B cell (primary cell): Measurements from ENCODE around the gene TEKT1. TPM values are rescaled to one million over a fixed set of nuclear protein-coding genes. Genes with fewer than 3 reads are reported as not detected.
A peak's percentile ranks its signal among the peaks of the same experiment; 100 is the strongest.

Experiments
- ATAC-seq: fragments of 200-7000 bp; cut with Tn5 transposase; one replicate; pipeline ENCODE4 v1.10.0; 2021; ENCODE audit warnings: low read depth, mild to moderate bottlenecking, moderate number of reproducible peaks, moderate library complexity
- CTCF ChIA-PET: fragments of 350-600 bp; sonication (Branson Sonifier 250); formaldehyde crosslinking; loops from one replicate; lab custom pipeline; 2021; ENCODE audit warnings: antibody characterized with exemption, inconsistent platforms; lab: Charles Lee
- POLR2A ChIA-PET: fragments of 350-600 bp; sonication (Branson Sonifier 250); formaldehyde crosslinking; loops from one replicate; lab custom pipeline; 2021; ENCODE audit warnings: antibody characterized with exemption; lab: Charles Lee
- DNase-seq: peaks from one replicate; pipeline ENCODE4 v3.0.0; 2013
- H2AFZ ChIP-seq: 2 replicates; pipeline ENCODE4 v1.6.1; 2012; ENCODE audit warnings: mild to moderate bottlenecking, low read depth, low read length; ENCODE audit not compliant: insufficient read depth, poor library complexity, severe bottlenecking
- H3K27ac ChIP-seq, 2 donors: 1 replicate in 1 of 2; 2 replicates in 1 of 2; pipeline ENCODE4 v1.5.1; 2012 to 2013; ENCODE audit warnings: low read length in 2 of 2, mild to moderate bottlenecking in 2 of 2, moderate library complexity in 1 of 2
- H3K27me3 ChIP-seq, 4 experiments: fragments of 200-600 bp in 1 of 4; sonication (generic) in 1 of 4; replicated peaks in 1 of 4; 1 replicate in 2 of 4; 2 replicates in 2 of 4; pipeline versions ENCODE4 v1.6.1 to v1.7.0; 2013 to 2016; ENCODE audit warnings: low read length in 3 of 4, mild to moderate bottlenecking in 2 of 4, mixed read lengths in 1 of 4, moderate library complexity in 1 of 4; ENCODE audit not compliant: insufficient read depth in 4 of 4, control insufficient read depth in 3 of 4; ENCODE audit errors: control extremely low read depth in 1 of 4
- H3K36me3 ChIP-seq, 2 experiments: replicated peaks in 1 of 2; 1 replicate in 1 of 2; 2 replicates in 1 of 2; pipeline versions ENCODE4 v1.6.1 to v1.7.1; 2013; ENCODE audit warnings: low read length in 1 of 2; ENCODE audit not compliant: insufficient read depth in 2 of 2, control insufficient read depth in 1 of 2; ENCODE audit errors: control extremely low read depth in 1 of 2, extremely low read depth in 1 of 2
- H3K4me1 ChIP-seq, 2 donors: fragments of 200-600 bp in 1 of 2; sonication (generic) in 1 of 2; 1 replicate in 1 of 2; 2 replicates in 1 of 2; pipeline versions ENCODE4 v1.5.1 to v1.6.1; 2013 to 2017; ENCODE audit warnings: low read length in 2 of 2; ENCODE audit not compliant: control insufficient read depth in 2 of 2, insufficient read depth in 2 of 2
- H3K4me2 ChIP-seq: replicated peaks from 2 replicates; pipeline ENCODE3; 2012; ENCODE audit warnings: mild to moderate bottlenecking, low read depth, low read length; ENCODE audit not compliant: poor library complexity, severe bottlenecking
- H3K4me3 ChIP-seq, 5 experiments: fragments of 200-600 bp in 1 of 5; sonication (generic) in 1 of 5; 1 replicate in 3 of 5; 2 replicates in 2 of 5; pipeline versions ENCODE4 v1.5.1 to v1.7.0; 2011 to 2016; ENCODE audit warnings: low read length in 4 of 5, mild to moderate bottlenecking in 4 of 5, low read depth in 2 of 5, control low read depth in 1 of 5, moderate library complexity in 1 of 5; ENCODE audit not compliant: insufficient read depth in 1 of 5; ENCODE audit errors: control extremely low read depth in 1 of 5, extremely low read depth in 1 of 5
- H3K79me2 ChIP-seq: fragments of 200-600 bp; sonication (generic); one replicate; pipeline ENCODE4 v1.6.0; 2016; ENCODE audit warnings: low read length; ENCODE audit not compliant: control insufficient read depth, insufficient read depth
- H3K9ac ChIP-seq: fragments of 200-600 bp; sonication (generic); 2 replicates; pipeline ENCODE4 v1.6.1; 2017; ENCODE audit warnings: mild to moderate bottlenecking, low read length, moderate library complexity
- H3K9me3 ChIP-seq, 3 donors: one replicate each; pipeline versions ENCODE4 v1.6.1 to v1.7.1; 2013; ENCODE audit warnings: low read length in 2 of 3; ENCODE audit not compliant: control insufficient read depth in 2 of 3, insufficient read depth in 1 of 3; ENCODE audit errors: control extremely low read depth in 1 of 3
- H4K20me1 ChIP-seq: 2 replicates; pipeline ENCODE4 v1.6.0; 2012; ENCODE audit warnings: mild to moderate bottlenecking, low read length; ENCODE audit not compliant: insufficient read depth, control insufficient read depth, poor library complexity, severe bottlenecking
- H3K27ac Mint-ChIP-seq: one replicate; pipeline ENCODE4 v1.8.0; 2021; ENCODE audit warnings: mixed read lengths
- H3K27me3 Mint-ChIP-seq: one replicate; pipeline ENCODE4 v1.8.0; 2021; ENCODE audit warnings: mixed read lengths
- H3K4me1 Mint-ChIP-seq: one replicate; pipeline ENCODE4 v1.8.0; 2021; ENCODE audit warnings: mixed read lengths
- H3K4me3 Mint-ChIP-seq: one replicate; pipeline ENCODE4 v1.8.0; 2021; ENCODE audit warnings: mixed read lengths
- H3K9me3 Mint-ChIP-seq: one replicate; pipeline ENCODE4 v1.8.0; 2022; ENCODE audit warnings: mixed read lengths; ENCODE audit not compliant: insufficient read depth
- CTCF ChIP-seq: fragments of 200-600 bp; IDR thresholded peaks from one replicate; pipeline ENCODE4 v1.8.0; 2022; ENCODE audit warnings: antibody characterized with exemption, mild to moderate bottlenecking
- EZH2 ChIP-seq: IDR thresholded peaks from 2 replicates; pipeline ENCODE4 v1.6.1; 2012; ENCODE audit warnings: borderline replicate concordance, low read depth, mild to moderate bottlenecking, moderate library complexity, low read length; ENCODE audit not compliant: insufficient read depth, poor library complexity, severe bottlenecking
- WGBS: methylation state at CpG from one replicate; pipeline ENCODE4 v1.1.5; 2013; ENCODE audit warnings: missing lambda C conversion rate; ENCODE audit not compliant: insufficient coverage; 5-methylcytosine and 5-hydroxymethylcytosine counted together
- intact Hi-C: fragments of 100-400 bp; cut with micrococcal nuclease; formaldehyde crosslinking; loops from one replicate; pipeline ENCODE4 v1.10.0; 2022
- polyA plus RNA-seq: library from polyadenylated mRNA; depleted of rRNA; stranded (reverse); fragments of >200 nt; gene quantifications from 2 replicates; pipeline ENCODE4 v1.2.3, GENCODE V29; 2012
- total RNA-seq, 2 donors: library from RNA; stranded (reverse); fragments of 120-200 nt in 1 of 2; gene quantifications; 1 replicate in 1 of 2; 2 replicates in 1 of 2; pipeline versions ENCODE4 v1.2.3 to v1.2.4, GENCODE V29; 2013 to 2022

TEKT1 gene
- total and polyA plus RNA-seq, 2 donors (not counting 1 experiment from before 2014, with no cell fraction given) = not detected

- H3K9me3 Mint-ChIP-seq = peaks cover 6% of the 10 kb centered on the region
- no peak overlapping the region for H3K4me3 Mint-ChIP-seq
- peaks cover 1 to 80% of the 10 kb centered on the region in 2 experiments for H3K36me3 ChIP-seq
- no peak for TF ChIP-seq EZH2
- no peak for TF ChIP-seq CTCF
- H2AFZ ChIP-seq = no peak overlapping the region
- intact Hi-C loops = no loop called here
- H3K4me3 ChIP-seq = no peak overlapping the region
- 93% methylated on average over 6 of the region's 8 CpGs for WGBS
- no peaks in the 10 kb centered on the region for H3K27me3 Mint-ChIP-seq
- H3K4me1 ChIP-seq = peaks cover 5 to 15% of the 10 kb centered on the region in 2 donors
- no peaks in the 10 kb centered on the region for H3K27me3 ChIP-seq
- DNase-seq (no peak), ATAC-seq (no peak)
- no peak overlapping the region for H3K27ac Mint-ChIP-seq
- H3K4me1 Mint-ChIP-seq = peaks cover 13% of the 10 kb centered on the region
- H3K27ac ChIP-seq = no peak overlapping the region
- H4K20me1 ChIP-seq = no peaks in the 10 kb centered on the region
- peaks cover 11% of the 10 kb centered on the region for H3K79me2 ChIP-seq
- H3K9ac ChIP-seq = no peak overlapping the region
- CTCF ChIA-PET = no interaction called here
- POLR2A ChIA-PET = no interaction called here
- H3K4me2 ChIP-seq = no peak overlapping the region
- no peaks in the 10 kb centered on the region for H3K9me3 ChIP-seq
Observed at GRCh38 chr17:6761779-6762178, 69.8 kb downstream of the TEKT1 start.

- Histone ChIP-seq H3K79me2 (peaks cover 21% of the 10 kb centered on the region), H3K4me3 (no peak overlapping the region), H3K27me3 (no peaks in the 10 kb centered on the region), H3K36me3 (peaks cover 1 to 43% of the 10 kb centered on the region in 2 experiments), H3K27ac (no peak overlapping the region), H4K20me1 (no peaks in the 10 kb centered on the region), H3K9ac (no peak overlapping the region), H2AFZ (no peak overlapping the region), H3K9me3 (no peaks in the 10 kb centered on the region), H3K4me1 (peaks cover 9 to 32% of the 10 kb centered on the region in 2 donors), H3K4me2 (peak overlapping the region; percentile 26)
- TF ChIP-seq CTCF (no peak), EZH2 (no peak)
- 89% methylated on average over 1 of the region's 2 CpGs for WGBS
- Mint-ChIP-seq H3K27ac (no peak overlapping the region), H3K4me3 (peak overlapping the region; percentile 57), H3K9me3 (no peaks in the 10 kb centered on the region), H3K27me3 (no peaks in the 10 kb centered on the region), H3K4me1 (peaks cover 32% of the 10 kb centered on the region)
- CTCF ChIA-PET = no interaction called here
- DNase-seq = no peak
- POLR2A ChIA-PET = no interaction called here
- intact Hi-C loops = no loop called here
- ATAC-seq = no peak
Observed at GRCh38 chr17:6757747-6758146, 73.8 kb downstream of the TEKT1 start.
